NCI-H446 treated with DMSO at 0.1 percent for 48 hours (cell line): ENCODE results near the gene GSDME.

Source experiments
- DNase-seq: peaks from one replicate; lab custom pipeline; 2025; lab: John Stamatoyannopoulos, UW

The GSDME gene

GRCh38 chr7:24704311-24704710 lies 53.0 kb downstream of the GSDME start:
- no peak for DNase-seq

- peak; percentile 30 for DNase-seq
Observed at GRCh38 chr7:24703296-24703695, 54.0 kb downstream of the GSDME start.

GRCh38 chr7:24702755-24703154 lies 54.5 kb downstream of the GSDME start:
- DNase-seq, result peak; percentile 64

- DNase-seq, result peak; percentile 40
Observed at GRCh38 chr7:24701261-24702235, 55.7 kb downstream of the GSDME start.

GRCh38 chr7:24700521-24701260 lies 56.6 kb downstream of the GSDME start:
- no peak for DNase-seq

GRCh38 chr7:24698531-24699266 lies 58.6 kb downstream of the GSDME start:
- DNase-seq, result no peak

GRCh38 chr7:24697416-24697815 lies 59.8 kb downstream of the GSDME start:
- no peak for DNase-seq

GRCh38 chr7:24692592-24692991 lies 64.7 kb downstream of the GSDME start:
- no peak for DNase-seq

- DNase-seq, result no peak
Observed at GRCh38 chr7:24690251-24690650, 67.0 kb downstream of the GSDME start.

- no peak for DNase-seq
Observed at GRCh38 chr7:24685708-24686107, 71.6 kb downstream of the GSDME start.

- no peak for DNase-seq
Observed at GRCh38 chr7:24670782-24671181, 86.5 kb downstream of the GSDME start.

GRCh38 chr7:24669971-24670591 lies 87.2 kb downstream of the GSDME start:
- no peak for DNase-seq

GRCh38 chr7:24668927-24669635 lies 88.2 kb downstream of the GSDME start:
- no peak for DNase-seq

GRCh38 chr7:24665564-24666294 lies 91.5 kb downstream of the GSDME start:
- peak; percentile 5 for DNase-seq

- DNase-seq, result no peak
Observed at GRCh38 chr7:24660546-24660945, 96.7 kb downstream of the GSDME start.

- DNase-seq, result no peak
Observed at GRCh38 chr7:24659505-24659904, 97.8 kb downstream of the GSDME start.

- DNase-seq, result no peak
Observed at GRCh38 chr7:24657980-24658379, 99.3 kb downstream of the GSDME start.

- no peak for DNase-seq
Observed at GRCh38 chr7:24656608-24657007, 100.7 kb downstream of the GSDME start.

- DNase-seq, result no peak
Observed at GRCh38 chr7:24654305-24654704, 103.0 kb downstream of the GSDME start.

GRCh38 chr7:24653316-24654085 lies 103.8 kb downstream of the GSDME start:
- no peak for DNase-seq
